Parathyroid adenoma (tissue), 2 donors: ENCODE measurements around the gene FBXO28.

Source experiments
- H2AFZ ChIP-seq: fragments of 300-600 bp; sonication (generic); one replicate; pipeline ENCODE4 v1.7.0; 2017; ENCODE audit warnings: antibody characterized with exemption, mild to moderate bottlenecking
- H3K27ac ChIP-seq: fragments of 300-600 bp; sonication (generic); one replicate; pipeline ENCODE4 v1.7.0; 2017
- H3K27me3 ChIP-seq: fragments of 300-600 bp; sonication (generic); one replicate; pipeline ENCODE4 v1.7.0; 2017; ENCODE audit warnings: low read length; ENCODE audit not compliant: control insufficient read depth, insufficient read depth
- H3K36me3 ChIP-seq: fragments of 300-600 bp; sonication (generic); one replicate; pipeline ENCODE4 v1.7.0; 2017; ENCODE audit warnings: low read length; ENCODE audit not compliant: control insufficient read depth, insufficient read depth
- H3K4me1 ChIP-seq: fragments of 300-600 bp; sonication (generic); one replicate; pipeline ENCODE4 v1.7.0; 2017; ENCODE audit warnings: control low read depth
- H3K4me2 ChIP-seq: fragments of 300-600 bp; sonication (generic); one replicate; pipeline ENCODE4 v1.7.0; 2017; ENCODE audit warnings: low read length
- H3K4me3 ChIP-seq: fragments of 300-600 bp; sonication (generic); one replicate; pipeline ENCODE4 v1.7.0; 2017; ENCODE audit warnings: low read depth, low read length
- H3K79me2 ChIP-seq: fragments of 300-600 bp; sonication (generic); one replicate; pipeline ENCODE4 v1.7.0; 2017; ENCODE audit warnings: control low read depth
- H3K9ac ChIP-seq: fragments of 300-600 bp; sonication (generic); one replicate; pipeline ENCODE4 v1.7.0; 2017; ENCODE audit warnings: mild to moderate bottlenecking
- H3K9me3 ChIP-seq: fragments of 300-600 bp; sonication (generic); one replicate; pipeline ENCODE4 v1.7.0; 2017; ENCODE audit warnings: low read length; ENCODE audit not compliant: control insufficient read depth
- CTCF ChIP-seq: fragments of 300-600 bp; sonication (generic); IDR thresholded peaks from one replicate; pipeline ENCODE4 v1.7.0; 2017; ENCODE audit warnings: antibody characterized with exemption, mild to moderate bottlenecking
- donor health status: primary hyperparathyroidism.

Gene FBXO28

GRCh38 chr1:224092111-224092510 lies 21.8 kb upstream of the FBXO28 start:
- Histone ChIP-seq H3K9me3 (no peaks in the 10 kb centered on the region), H3K4me1 (no peaks in the 10 kb centered on the region)

GRCh38 chr1:224092601-224093000 lies 21.3 kb upstream of the FBXO28 start:
- H3K79me2 ChIP-seq: no peaks in the 10 kb centered on the region
- no peak overlapping the region for H3K4me3 ChIP-seq
- H3K9me3 ChIP-seq: no peaks in the 10 kb centered on the region
- H3K27ac ChIP-seq: no peak overlapping the region
- H2AFZ ChIP-seq: no peak overlapping the region
- no peaks in the 10 kb centered on the region for H3K4me1 ChIP-seq
- H3K4me2 ChIP-seq: no peak overlapping the region
- TF ChIP-seq CTCF: no peak
- no peak overlapping the region for H3K9ac ChIP-seq
- no peaks in the 10 kb centered on the region for H3K36me3 ChIP-seq
- no peaks in the 10 kb centered on the region for H3K27me3 ChIP-seq

More at GRCh38 chr1:224092111-224092510, 21.8 kb upstream of the FBXO28 start:
- no peak for TF ChIP-seq CTCF
- Histone ChIP-seq H3K27me3 (no peaks in the 10 kb centered on the region), H3K4me3 (no peak overlapping the region), H2AFZ (no peak overlapping the region), H3K4me2 (no peak overlapping the region), H3K9ac (no peak overlapping the region), H3K36me3 (no peaks in the 10 kb centered on the region), H3K27ac (no peak overlapping the region), H3K79me2 (no peaks in the 10 kb centered on the region)

GRCh38 chr1:224095339-224095738 lies 18.6 kb upstream of the FBXO28 start:
- H3K27me3 ChIP-seq: no peaks in the 10 kb centered on the region
- no peaks in the 10 kb centered on the region for H3K9me3 ChIP-seq
- no peaks in the 10 kb centered on the region for H3K36me3 ChIP-seq
- no peak overlapping the region for H3K9ac ChIP-seq
- H3K4me2 ChIP-seq: no peak overlapping the region
- no peaks in the 10 kb centered on the region for H3K4me1 ChIP-seq
- H3K4me3 ChIP-seq: no peak overlapping the region
- H3K79me2 ChIP-seq: no peaks in the 10 kb centered on the region
- no peak for TF ChIP-seq CTCF
- no peak overlapping the region for H3K27ac ChIP-seq
- H2AFZ ChIP-seq: no peak overlapping the region

GRCh38 chr1:224095867-224096266 lies 18.0 kb upstream of the FBXO28 start:
- H2AFZ ChIP-seq: no peak overlapping the region
- H3K9me3 ChIP-seq: no peaks in the 10 kb centered on the region
- H3K9ac ChIP-seq: no peak overlapping the region
- no peaks in the 10 kb centered on the region for H3K36me3 ChIP-seq
- H3K27me3 ChIP-seq: no peaks in the 10 kb centered on the region
- no peaks in the 10 kb centered on the region for H3K4me1 ChIP-seq
- H3K4me3 ChIP-seq: no peak overlapping the region
- TF ChIP-seq CTCF: no peak
- H3K4me2 ChIP-seq: no peak overlapping the region
- H3K27ac ChIP-seq: no peak overlapping the region
- H3K79me2 ChIP-seq: no peaks in the 10 kb centered on the region

- H3K36me3 ChIP-seq: no peaks in the 10 kb centered on the region
- no peak overlapping the region for H3K4me2 ChIP-seq
- H3K27ac ChIP-seq: no peak overlapping the region
- no peak overlapping the region for H3K4me3 ChIP-seq
- H3K4me1 ChIP-seq: no peaks in the 10 kb centered on the region
- H3K79me2 ChIP-seq: no peaks in the 10 kb centered on the region
- H3K9me3 ChIP-seq: no peaks in the 10 kb centered on the region
- H3K27me3 ChIP-seq: no peaks in the 10 kb centered on the region
- no peak overlapping the region for H3K9ac ChIP-seq
- no peak overlapping the region for H2AFZ ChIP-seq
- TF ChIP-seq CTCF: no peak
Observed at GRCh38 chr1:224096773-224097172, 17.1 kb upstream of the FBXO28 start.
